Measurements from ENCODE around the gene ST14.
"Not testable (repeated sequence)": the region's sequence is repeated elsewhere in the genome, so short reads cannot be mapped to it uniquely, and the experiment has no call there.

The ST14 gene

GRCh38 chr11:130211144-130211543 lies 51.6 kb downstream of the ST14 start:
- FAIRE-seq, result no peak

DNA sequence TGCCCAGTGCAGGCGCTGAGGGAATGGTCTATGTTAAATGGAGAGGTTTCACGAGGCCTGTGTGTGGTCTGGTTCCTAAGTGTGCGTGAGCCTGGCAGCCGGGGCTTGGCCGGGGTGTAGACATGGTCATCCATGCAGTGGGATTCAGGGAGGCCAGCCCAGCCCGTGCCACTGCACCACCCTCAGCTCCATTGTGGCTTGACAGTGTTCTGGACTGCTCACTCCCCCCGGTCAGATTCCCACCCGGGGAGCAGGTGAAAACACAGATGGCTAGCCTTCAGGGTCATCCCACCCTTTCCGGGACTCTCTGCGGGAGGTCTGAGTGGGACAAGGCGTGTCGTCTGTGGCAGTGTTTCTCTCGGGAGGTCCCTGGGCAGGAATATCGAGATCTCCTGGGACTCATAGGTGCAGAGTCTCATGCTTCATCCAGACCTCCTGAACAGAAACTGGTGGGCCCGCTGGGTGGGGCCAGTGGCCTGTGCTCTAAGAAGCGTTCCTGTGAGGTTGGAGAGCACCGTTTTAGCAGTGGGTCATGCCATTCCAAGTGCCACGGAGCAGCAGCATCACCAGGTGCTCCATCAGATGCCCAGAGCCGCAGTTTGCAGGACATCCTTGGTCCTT lies 52.3 kb downstream of the ST14 start:
- FAIRE-seq, result no peak

- FAIRE-seq, result no peak
These were observed 52.9 kb downstream of the ST14 start for GRCh38 chr11:130212431-130212961.

DNA sequence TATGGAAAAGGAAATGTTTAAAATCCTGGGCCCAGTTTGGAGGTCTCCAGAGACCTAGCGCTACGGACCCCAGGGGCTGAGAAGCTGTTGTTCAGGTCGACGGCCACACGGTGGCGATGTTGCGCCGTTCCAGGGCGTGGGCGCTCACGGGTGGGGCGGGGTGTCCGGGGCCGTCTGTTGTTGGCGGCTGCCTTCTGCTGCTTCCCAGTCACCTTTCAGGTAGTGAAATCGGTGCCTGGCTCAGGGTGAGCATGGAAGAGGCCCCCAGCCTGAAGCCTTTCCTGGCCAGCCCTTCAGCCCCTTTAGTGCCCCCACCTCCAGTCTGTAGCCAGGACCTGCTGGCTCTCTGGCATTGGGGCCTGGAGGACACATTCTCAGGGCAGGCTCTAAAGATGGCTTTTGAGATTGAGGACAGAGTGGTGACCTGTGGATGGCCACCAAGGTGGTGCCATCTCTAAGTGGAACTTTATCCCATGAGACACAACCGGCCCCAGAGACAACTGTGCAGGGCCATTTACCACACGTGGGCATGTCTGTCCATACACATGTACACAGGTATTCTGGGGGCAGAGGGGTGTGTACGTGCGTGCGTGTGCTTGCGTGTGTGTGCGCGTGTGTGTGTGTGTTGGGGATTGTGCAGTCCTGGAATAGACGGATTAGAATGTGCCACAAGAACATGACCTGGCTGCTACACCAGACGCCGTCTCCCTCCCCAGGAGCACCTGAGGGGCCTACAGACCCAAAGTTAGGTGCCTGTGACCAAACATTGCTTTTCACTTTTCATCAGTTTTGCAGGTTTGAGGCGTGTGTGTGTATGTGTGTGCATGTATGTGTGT lies 53.8 kb downstream of the ST14 start:
- no peak for FAIRE-seq

GRCh38 chr11:130213979-130214281 lies 54.3 kb downstream of the ST14 start:
- FAIRE-seq, result no peak

- no peak for FAIRE-seq
These were observed 55.4 kb downstream of the ST14 start for GRCh38 chr11:130214861-130215530.

GRCh38 chr11:130215531-130216220 lies 56.1 kb downstream of the ST14 start:
- no peak for FAIRE-seq

- FAIRE-seq, result no peak
These were observed 56.6 kb downstream of the ST14 start for GRCh38 chr11:130216221-130216550.

DNA sequence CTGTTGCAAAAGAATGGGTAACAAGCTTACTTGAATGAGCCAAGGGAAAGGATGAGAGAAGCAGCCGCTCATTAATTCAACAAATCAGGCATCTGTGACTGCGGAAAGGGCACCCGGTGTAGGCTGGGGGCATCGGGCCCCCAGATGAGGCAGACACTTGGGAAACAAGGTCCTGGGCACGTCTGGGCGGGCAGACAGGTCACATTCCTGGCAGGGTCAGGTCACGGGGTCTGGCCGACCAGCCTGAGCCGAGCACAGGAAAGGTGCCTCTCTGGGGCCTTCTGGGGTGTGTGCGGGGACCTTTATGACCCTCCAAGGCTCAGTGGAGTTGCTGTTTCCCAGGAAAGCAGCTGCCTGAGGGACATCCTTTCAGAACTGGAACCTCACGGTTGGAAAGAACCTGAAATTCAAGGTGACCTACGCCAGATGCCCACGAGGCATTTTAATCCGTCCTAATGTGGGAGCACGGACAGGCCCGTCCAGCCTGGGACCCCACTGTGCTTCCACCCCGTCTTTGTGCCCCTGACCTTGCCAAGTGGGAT lies 57.1 kb downstream of the ST14 start:
- FAIRE-seq, result no peak

- FAIRE-seq, result no peak
These were observed 57.8 kb downstream of the ST14 start for GRCh38 chr11:130217133-130218031.

GRCh38 chr11:130218501-130219070 lies 59.0 kb downstream of the ST14 start:
- no peak for FAIRE-seq

- FAIRE-seq, result no peak
These were observed 59.6 kb downstream of the ST14 start for GRCh38 chr11:130219148-130219547.

DNA sequence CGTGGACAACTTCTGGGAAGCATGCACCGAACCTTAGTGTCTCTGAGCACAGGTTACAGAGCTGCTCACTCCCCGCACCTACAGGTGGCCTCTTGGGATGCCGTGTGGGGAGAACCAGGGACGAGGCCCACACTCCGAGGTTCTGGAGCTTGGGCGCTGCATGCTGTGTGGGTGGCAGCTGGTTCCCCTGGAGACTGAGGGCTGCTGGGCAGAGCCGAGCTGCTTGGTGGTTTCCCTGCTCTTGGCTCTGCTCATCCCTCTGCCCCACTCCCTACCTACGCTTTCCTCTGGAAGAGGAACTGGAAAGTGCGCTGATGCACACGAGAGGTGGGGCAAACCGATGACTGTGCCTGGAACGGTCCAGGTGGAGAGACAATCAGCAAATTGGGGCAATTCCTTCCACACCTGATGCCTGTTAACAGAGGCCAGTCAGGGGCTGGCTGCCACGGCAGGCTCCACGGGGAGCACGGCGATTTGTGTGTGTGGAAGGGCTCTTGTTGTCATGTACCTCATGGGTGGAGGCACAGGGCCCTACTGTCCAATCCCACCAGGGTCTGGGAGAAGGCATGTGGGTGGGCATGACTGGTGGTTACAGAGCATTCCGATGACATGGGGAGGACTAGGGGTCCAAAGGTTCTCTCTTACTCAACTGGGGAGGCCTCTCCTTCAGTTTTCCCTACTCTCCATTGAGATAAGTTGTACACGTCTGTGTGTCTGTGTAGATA lies 60.9 kb downstream of the ST14 start:
- FAIRE-seq, result no peak

GRCh38 chr11:130223291-130223971 lies 63.8 kb downstream of the ST14 start:
- FAIRE-seq, result no peak

DNA sequence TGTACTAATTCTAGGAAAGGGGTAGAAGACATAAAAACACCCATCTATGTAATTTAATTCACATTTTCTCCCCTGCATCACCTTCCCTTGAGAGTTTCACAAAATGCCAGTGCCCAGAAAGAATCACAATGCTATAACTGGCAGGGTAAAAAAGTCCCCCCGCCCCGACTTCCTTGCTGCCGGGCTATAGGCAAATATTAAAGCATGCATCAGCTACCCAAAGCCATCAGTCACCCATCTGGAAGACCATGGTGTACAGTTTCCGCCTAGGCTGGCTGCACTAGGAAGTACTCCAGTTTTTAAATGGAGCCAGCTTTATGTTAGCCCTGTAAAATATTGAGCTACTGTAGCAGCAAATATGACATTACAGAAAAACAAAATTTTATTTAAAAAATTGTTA lies 67.8 kb downstream of the ST14 start:
- FAIRE-seq, result no peak

DNA sequence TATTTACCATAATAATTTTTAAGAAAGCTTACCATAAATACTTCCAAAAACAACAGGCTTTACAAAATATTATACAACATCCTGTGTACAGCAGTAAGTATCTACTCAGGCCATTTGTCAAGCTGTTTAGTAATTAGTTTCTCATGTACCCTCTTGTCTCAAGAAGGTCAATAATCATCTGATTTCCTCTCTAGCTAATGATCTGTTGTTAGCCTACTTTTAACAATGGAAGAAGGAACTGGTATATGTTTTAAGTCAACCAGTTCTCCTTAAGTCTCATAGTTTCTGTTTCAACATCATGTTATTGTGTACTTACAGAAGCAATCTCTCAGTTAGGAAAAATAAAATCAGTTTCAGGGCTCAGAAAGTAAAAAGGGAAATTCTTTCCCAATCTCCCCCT lies 73.9 kb downstream of the ST14 start:
- FAIRE-seq, result not testable (repeated sequence)

- not testable (repeated sequence) for FAIRE-seq
These were observed 74.3 kb downstream of the ST14 start for GRCh38 chr11:130233888-130234287.

GRCh38 chr11:130234315-130234714 lies 74.7 kb downstream of the ST14 start:
- no peak for FAIRE-seq

- FAIRE-seq, result no peak
These were observed 77.9 kb downstream of the ST14 start for GRCh38 chr11:130237282-130238006.

DNA sequence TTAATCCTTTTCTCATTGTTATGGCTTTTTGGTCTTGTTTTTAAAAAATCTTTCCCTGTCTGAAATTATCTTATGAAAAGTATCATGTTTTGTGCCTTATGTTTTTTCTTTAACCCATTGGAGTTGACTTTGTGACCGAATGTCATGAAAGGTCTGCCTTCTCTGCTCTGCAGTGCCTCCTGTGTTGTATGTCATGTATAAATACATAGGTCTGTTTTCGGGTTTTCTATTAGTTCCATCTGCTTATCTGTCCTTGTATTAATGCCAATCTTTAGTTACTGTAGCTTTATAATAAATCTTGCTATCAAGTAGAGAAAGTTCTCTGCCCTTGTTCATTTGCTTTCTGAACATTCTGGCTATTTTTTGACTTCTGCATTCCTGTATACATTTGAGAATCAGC lies 82.1 kb downstream of the ST14 start:
- no peak for FAIRE-seq

Data from TTC549 (cell line).